Pons (tissue), 1 donor: ENCODE results near the gene EHBP1L1.
"Not testable (repeated sequence)": the region's sequence is repeated elsewhere in the genome, so short reads cannot be mapped to it uniquely, and the experiment has no call there.

Experiments used
- DNase-seq: peaks from one replicate; pipeline ENCODE4 v3.0.0-alpha.2; 2016; ENCODE audit warnings: low spot score

Gene EHBP1L1

GRCh38 chr11:65560555-65561418 lies 15.1 kb upstream of the EHBP1L1 start:
- DNase-seq, result no peak

- DNase-seq, result no peak
Measured at GRCh38 chr11:65562020-65562419, 13.8 kb upstream of the EHBP1L1 start.

- no peak for DNase-seq
Measured at GRCh38 chr11:65562788-65563187, 13.1 kb upstream of the EHBP1L1 start.

GRCh38 chr11:65563601-65564000 lies 12.3 kb upstream of the EHBP1L1 start:
- DNase-seq, result no peak

- DNase-seq, result not testable (repeated sequence)
Measured at GRCh38 chr11:65564879-65565559, 10.8 kb upstream of the EHBP1L1 start.

- DNase-seq, result no peak
Measured at GRCh38 chr11:65565624-65566453, 10.0 kb upstream of the EHBP1L1 start.

- no peak for DNase-seq
Measured at GRCh38 chr11:65569164-65569972, 6.5 kb upstream of the EHBP1L1 start.

GRCh38 chr11:65569973-65570918 lies 5.6 kb upstream of the EHBP1L1 start, which contains the start of gene ZNRD2:
Gene ZNRD2, plus strand, starts transcription at chr11:65570477. Its CDS starts 15 bp downstream, at chr11:65570492.
- DNase-seq, result peak; percentile 97

GRCh38 chr11:65571420-65571819 lies 4.4 kb upstream of the EHBP1L1 start:
- DNase-seq, result no peak

- DNase-seq, result no peak
Measured at GRCh38 chr11:65571940-65572339, 3.9 kb upstream of the EHBP1L1 start.

GRCh38 chr11:65572356-65573051 lies 3.3 kb upstream of the EHBP1L1 start, which contains the start of gene FAM89B:
Gene FAM89B, plus strand, starts transcription at chr11:65572538. Its CDS starts 132 bp downstream, at chr11:65572670.
- DNase-seq, result peak; percentile 84

- DNase-seq, result no peak
Measured at GRCh38 chr11:65573391-65574079, 2.3 kb upstream of the EHBP1L1 start.

- DNase-seq, result peak; percentile 74
Measured at GRCh38 chr11:65574109-65574810, 1.6 kb upstream of the EHBP1L1 start.

- DNase-seq, result no peak
Measured at GRCh38 chr11:65574811-65575567, 864 bp upstream of the EHBP1L1 start.

GRCh38 chr11:65576232-65576866 lies 496 bp downstream of the EHBP1L1 start:
- no peak for DNase-seq

- no peak for DNase-seq
Measured at GRCh38 chr11:65576867-65577755, 1.3 kb downstream of the EHBP1L1 start.
